PC-3 (cell line): ENCODE results near the gene RNU7-1. TPM values are rescaled to one million over a fixed set of nuclear protein-coding genes. Genes with fewer than 3 reads are reported as not detected.

Experiments used
- ATAC-seq: fragments of 200-7000 bp; cut with Tn5 transposase; 2 replicates; pipeline ENCODE4 v1.9.1; 2020; ENCODE audit warnings: mild to moderate bottlenecking, moderate library complexity
- BruUV-seq: library from RNA; stranded (reverse); fragments of 400-500 nt; replicated peaks from 2 replicates; lab custom pipeline; 2021; lab: Mats Ljungman, UMichigan
- CTCF ChIA-PET: fragments of 300-600 bp; sonication (Branson Sonifier 250); formaldehyde crosslinking; loops from one replicate; lab custom pipeline; 2022; ENCODE audit warnings: antibody characterized with exemption; lab: Charles Lee
- POLR2A ChIA-PET: fragments of 300-600 bp; sonication (Branson Sonifier 250); formaldehyde crosslinking; loops from one replicate; lab custom pipeline; 2022; ENCODE audit warnings: antibody characterized with exemption; ENCODE audit not compliant: unreplicated experiment; lab: Charles Lee
- DNase-seq: peaks from one replicate; pipeline ENCODE4 v3.0.0-alpha.2; 2015
- H2AFZ ChIP-seq: fragments of 300-600 bp; sonication (generic); 2 replicates; pipeline ENCODE4 v1.6.0; 2016; ENCODE audit warnings: antibody characterized with exemption, low read length
- H3F3A ChIP-seq: fragments of 300-600 bp; sonication (generic); one replicate; pipeline ENCODE4 v1.6.0; 2017; ENCODE audit warnings: antibody characterized with exemption, low read length, control low read depth, mild to moderate bottlenecking; ENCODE audit not compliant: unreplicated experiment
- H3K27ac ChIP-seq: fragments of 300-600 bp; sonication (generic); 2 replicates; pipeline ENCODE4 v1.5.1; 2016; ENCODE audit warnings: mild to moderate bottlenecking, low read length
- H3K27me3 ChIP-seq: fragments of 300-600 bp; sonication (generic); 2 replicates; pipeline ENCODE4 v1.6.1; 2016; ENCODE audit warnings: low read length, mixed read lengths
- H3K36me3 ChIP-seq: fragments of 300-600 bp; sonication (generic); 2 replicates; pipeline ENCODE4 v1.6.1; 2016; ENCODE audit warnings: low read depth, mixed run types, low read length, mixed read lengths
- H3K4me1 ChIP-seq: fragments of 300-600 bp; sonication (generic); 2 replicates; pipeline ENCODE4 v1.5.1; 2016; ENCODE audit warnings: low read length; ENCODE audit not compliant: insufficient read depth
- H3K4me2 ChIP-seq: fragments of 300-600 bp; sonication (generic); 2 replicates; pipeline ENCODE4 v1.6.0; 2016; ENCODE audit warnings: low read length
- H3K4me3 ChIP-seq: fragments of 300-600 bp; sonication (generic); 2 replicates; pipeline ENCODE4 v1.5.1; 2016; ENCODE audit warnings: mild to moderate bottlenecking, low read length, mixed read lengths
- H3K79me2 ChIP-seq: fragments of 300-600 bp; sonication (generic); 2 replicates; pipeline ENCODE4 v1.6.1; 2017; ENCODE audit warnings: low read length, mixed read lengths
- H3K9ac ChIP-seq: fragments of 300-600 bp; sonication (generic); 2 replicates; pipeline ENCODE4 v1.6.0; 2016; ENCODE audit warnings: mild to moderate bottlenecking, low read length
- H3K9me2 ChIP-seq: fragments of 300-600 bp; sonication (generic); replicated peaks from 2 replicates; pipeline ENCODE4 v1.6.1; 2016; ENCODE audit warnings: mixed run types, low read length, mixed read lengths
- H3K9me3 ChIP-seq: fragments of 300-600 bp; sonication (generic); 2 replicates; pipeline ENCODE4 v1.6.1; 2016; ENCODE audit warnings: low read length, mixed read lengths
- H4K20me1 ChIP-seq: fragments of 300-600 bp; sonication (generic); 2 replicates; pipeline ENCODE4 v1.6.1; 2016; ENCODE audit warnings: low read length, mixed read lengths
- EZH2 ChIP-seq: fragments of 300-600 bp; sonication (generic); IDR thresholded peaks from one replicate; pipeline ENCODE4 v1.6.1; 2017; ENCODE audit warnings: antibody characterized with exemption, mild to moderate bottlenecking, low read length; ENCODE audit not compliant: unreplicated experiment
- EZH2phosphoT487 ChIP-seq: fragments of 300-600 bp; sonication (generic); IDR thresholded peaks from 2 replicates; pipeline ENCODE4 v1.6.1; 2018; ENCODE audit warnings: mild to moderate bottlenecking, antibody characterized with exemption, low read length, borderline replicate concordance
- intact Hi-C: fragments of 100-400 bp; cut with micrococcal nuclease; formaldehyde crosslinking; loops from 2 replicates; pipeline ENCODE4 v1.9.0; 2023
- total RNA-seq: library from RNA; depleted of rRNA; stranded (reverse); fragments of >200 nt; gene quantifications from 2 replicates; pipeline ENCODE4 v1.2.3, GENCODE V29; 2014
- TF ChIP-seq, protein P1 (sequence below): fragments of 300-600 bp; sonication (generic); conservative IDR thresholded peaks from 2 replicates; pipeline ENCODE4 v1.5.1; 2017; ENCODE audit warnings: antibody characterized with exemption, low read depth, mild to moderate bottlenecking, low read length

Gene RNU7-1
- total RNA-seq, 1 experiment from 2014 or later, result not detected

DNA sequence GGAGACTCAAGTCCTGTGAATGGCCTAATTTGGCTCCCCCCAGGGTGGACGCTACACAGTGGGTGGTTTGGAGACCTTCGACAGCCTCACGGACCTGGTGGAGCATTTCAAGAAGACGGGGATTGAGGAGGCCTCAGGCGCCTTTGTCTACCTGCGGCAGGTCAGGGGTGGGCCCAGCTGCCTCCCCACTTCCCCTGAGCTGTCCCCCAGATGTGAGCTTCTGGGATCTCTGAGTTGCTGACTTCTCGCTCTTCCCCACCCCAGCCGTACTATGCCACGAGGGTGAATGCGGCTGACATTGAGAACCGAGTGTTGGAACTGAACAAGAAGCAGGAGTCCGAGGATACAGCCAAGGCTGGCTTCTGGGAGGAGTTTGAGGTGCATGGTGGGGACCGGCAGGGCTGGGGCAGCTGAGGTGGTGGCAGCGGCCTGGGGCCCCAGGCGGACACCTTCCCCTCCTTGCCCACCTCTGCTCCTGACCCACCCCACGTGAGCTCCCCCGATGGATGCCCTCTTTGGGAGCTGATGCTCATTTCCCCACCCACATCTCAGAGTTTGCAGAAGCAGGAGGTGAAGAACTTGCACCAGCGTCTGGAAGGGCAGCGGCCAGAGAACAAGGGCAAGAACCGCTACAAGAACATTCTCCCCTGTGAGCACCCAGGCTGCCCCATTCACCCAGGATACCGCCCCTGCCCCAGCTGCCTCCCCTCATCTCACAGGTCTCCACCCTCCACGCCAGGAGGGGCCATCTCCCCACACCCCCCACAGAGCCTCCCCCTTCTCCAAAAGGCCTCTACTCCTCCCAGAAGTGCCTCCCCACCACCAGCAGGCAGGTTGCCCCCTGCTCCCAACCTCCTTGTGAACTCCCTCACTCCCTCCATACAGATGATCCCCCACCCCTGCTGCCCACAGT is 11.7 kb downstream of the RNU7-1 start:
- Histone ChIP-seq H3K9ac (no peak overlapping the region), H3F3A (no peaks in the 10 kb centered on the region), H4K20me1 (no peaks in the 10 kb centered on the region), H3K9me3 (no peaks in the 10 kb centered on the region), H2AFZ (no peak overlapping the region), H3K79me2 (no peaks in the 10 kb centered on the region), H3K36me3 (no peaks in the 10 kb centered on the region), H3K4me2 (no peak overlapping the region), H3K4me1 (no peaks in the 10 kb centered on the region), H3K27me3 (no peaks in the 10 kb centered on the region), H3K9me2 (no peaks in the 10 kb centered on the region), H3K27ac (no peak overlapping the region), H3K4me3 (no peak overlapping the region)
- TF ChIP-seq, protein P1, sequence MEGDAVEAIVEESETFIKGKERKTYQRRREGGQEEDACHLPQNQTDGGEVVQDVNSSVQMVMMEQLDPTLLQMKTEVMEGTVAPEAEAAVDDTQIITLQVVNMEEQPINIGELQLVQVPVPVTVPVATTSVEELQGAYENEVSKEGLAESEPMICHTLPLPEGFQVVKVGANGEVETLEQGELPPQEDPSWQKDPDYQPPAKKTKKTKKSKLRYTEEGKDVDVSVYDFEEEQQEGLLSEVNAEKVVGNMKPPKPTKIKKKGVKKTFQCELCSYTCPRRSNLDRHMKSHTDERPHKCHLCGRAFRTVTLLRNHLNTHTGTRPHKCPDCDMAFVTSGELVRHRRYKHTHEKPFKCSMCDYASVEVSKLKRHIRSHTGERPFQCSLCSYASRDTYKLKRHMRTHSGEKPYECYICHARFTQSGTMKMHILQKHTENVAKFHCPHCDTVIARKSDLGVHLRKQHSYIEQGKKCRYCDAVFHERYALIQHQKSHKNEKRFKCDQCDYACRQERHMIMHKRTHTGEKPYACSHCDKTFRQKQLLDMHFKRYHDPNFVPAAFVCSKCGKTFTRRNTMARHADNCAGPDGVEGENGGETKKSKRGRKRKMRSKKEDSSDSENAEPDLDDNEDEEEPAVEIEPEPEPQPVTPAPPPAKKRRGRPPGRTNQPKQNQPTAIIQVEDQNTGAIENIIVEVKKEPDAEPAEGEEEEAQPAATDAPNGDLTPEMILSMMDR, result no peak
- no peak for TF ChIP-seq EZH2phosphoT487
- no peak for TF ChIP-seq EZH2
- no peak for DNase-seq
- ATAC-seq, result no peak
- ChIA-PET CTCF (no interaction called here), POLR2A (no interaction called here)
- no TSS peak for BruUV-seq
- intact Hi-C loops, result no loop called here

DNA sequence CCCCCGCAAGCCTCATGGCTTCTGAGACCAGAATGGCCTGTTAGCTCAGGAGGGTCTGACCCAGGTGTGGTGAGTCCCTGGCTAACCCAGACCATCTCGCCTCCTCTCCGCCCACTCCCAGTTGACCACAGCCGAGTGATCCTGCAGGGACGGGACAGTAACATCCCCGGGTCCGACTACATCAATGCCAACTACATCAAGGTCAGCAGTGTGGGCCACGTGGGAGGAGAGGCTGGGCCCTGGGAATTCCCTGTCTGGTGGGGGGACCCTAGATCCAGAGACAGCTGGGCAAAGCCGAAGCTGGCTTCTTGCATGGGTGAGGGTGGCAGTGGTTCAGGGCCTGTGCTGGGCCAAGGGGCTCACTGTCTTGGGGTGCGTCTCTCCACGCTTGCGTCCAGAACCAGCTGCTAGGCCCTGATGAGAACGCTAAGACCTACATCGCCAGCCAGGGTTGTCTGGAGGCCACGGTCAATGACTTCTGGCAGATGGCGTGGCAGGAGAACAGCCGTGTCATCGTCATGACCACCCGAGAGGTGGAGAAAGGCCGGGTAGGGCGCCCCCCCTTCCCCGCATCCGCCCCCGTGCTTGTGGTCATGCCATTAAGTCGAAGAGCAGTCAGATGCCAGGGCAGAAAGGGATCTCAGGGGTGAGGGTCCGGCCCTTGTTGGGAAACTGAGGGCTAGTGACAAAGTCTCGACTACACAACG is 12.6 kb downstream of the RNU7-1 start:
- no peaks in the 10 kb centered on the region for H3K27me3 ChIP-seq
- H3K9ac ChIP-seq, result no peak overlapping the region
- no peak overlapping the region for H3K4me2 ChIP-seq
- BruUV-seq, result no TSS peak
- intact Hi-C loops, result no loop called here
- H3K9me3 ChIP-seq, result no peaks in the 10 kb centered on the region
- H4K20me1 ChIP-seq, result no peaks in the 10 kb centered on the region
- ATAC-seq, result no peak
- ChIA-PET CTCF (no interaction called here), POLR2A (no interaction called here)
- H3K4me3 ChIP-seq, result no peak overlapping the region
- no peaks in the 10 kb centered on the region for H3K9me2 ChIP-seq
- no peak for DNase-seq
- TF ChIP-seq, protein P1, result no peak
- TF ChIP-seq EZH2 (no peak), EZH2phosphoT487 (no peak)
- H3F3A ChIP-seq, result no peaks in the 10 kb centered on the region
- H3K27ac ChIP-seq, result no peak overlapping the region
- H2AFZ ChIP-seq, result no peak overlapping the region
- no peaks in the 10 kb centered on the region for H3K36me3 ChIP-seq
- no peaks in the 10 kb centered on the region for H3K79me2 ChIP-seq
- H3K4me1 ChIP-seq, result peaks cover under 1% of the 10 kb centered on the region
